Fibroblast of skin of left biceps (primary cell): ENCODE results near the gene SPRYD3.

Experiments used
- DNase-seq, 2 experiments: peaks; one replicate each; pipeline ENCODE4 v3.0.0-alpha.2; 2013; ENCODE audit warnings: low read depth in 2 of 2

SPRYD3 gene

DNA sequence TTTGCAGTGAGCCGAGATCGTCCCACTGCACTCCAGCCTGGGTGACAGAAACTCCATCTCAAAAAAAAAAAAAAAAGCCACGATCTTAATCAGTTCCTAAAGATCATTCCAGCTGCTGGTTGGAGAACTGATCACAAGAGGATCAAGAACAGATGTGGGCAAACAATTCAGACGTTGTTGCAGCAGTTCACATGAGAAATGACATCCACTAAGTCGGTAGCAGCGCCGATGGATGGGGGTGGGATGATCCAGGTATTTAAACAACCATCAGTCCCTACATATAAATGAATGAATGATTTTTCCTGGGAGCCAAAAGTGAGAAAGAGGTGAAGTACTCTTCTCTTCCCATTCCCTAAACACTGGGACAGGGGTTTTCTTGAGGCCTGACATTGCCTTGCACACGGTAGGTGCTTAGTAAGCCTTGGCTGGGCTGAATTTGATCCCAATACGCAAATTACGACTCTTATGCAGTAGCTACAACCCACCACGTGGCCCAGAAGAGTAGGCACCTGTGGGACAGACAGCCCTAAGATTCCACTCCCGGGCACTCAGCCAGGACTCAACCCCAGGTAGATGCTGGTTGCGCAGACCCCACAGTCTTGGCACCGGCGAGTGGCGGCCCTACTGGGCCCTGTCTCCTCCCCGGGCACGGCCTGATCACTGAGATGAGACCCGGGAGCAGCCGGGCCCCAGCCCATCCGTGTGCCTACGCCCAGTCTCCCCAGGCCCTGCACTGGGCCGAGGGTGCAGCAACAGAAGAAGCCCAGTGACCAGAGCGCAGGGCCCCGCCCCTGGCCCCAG is 565 bp downstream of the SPRYD3 start:
- DNase-seq = no peak

DNA sequence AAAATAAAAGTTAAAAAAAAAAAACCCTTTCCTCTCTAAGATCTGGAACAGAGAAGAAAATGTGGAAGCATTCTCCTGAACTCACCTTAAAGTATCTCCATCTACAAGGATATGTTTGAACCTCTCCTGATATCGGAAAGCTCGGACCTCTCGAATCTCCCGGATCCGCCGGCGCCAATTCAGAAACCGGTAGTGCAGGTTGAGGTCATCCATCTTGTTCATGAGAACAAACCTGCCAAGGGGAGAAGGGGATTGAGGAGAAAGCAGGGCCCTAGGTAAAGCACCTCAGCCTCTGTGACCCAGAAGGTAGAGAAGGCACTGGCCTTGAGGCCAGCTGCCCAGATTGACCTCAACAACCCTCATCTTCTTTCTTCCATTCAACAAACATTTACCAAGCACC is 2.2 kb downstream of the SPRYD3 start:
- DNase-seq = no peak

DNA sequence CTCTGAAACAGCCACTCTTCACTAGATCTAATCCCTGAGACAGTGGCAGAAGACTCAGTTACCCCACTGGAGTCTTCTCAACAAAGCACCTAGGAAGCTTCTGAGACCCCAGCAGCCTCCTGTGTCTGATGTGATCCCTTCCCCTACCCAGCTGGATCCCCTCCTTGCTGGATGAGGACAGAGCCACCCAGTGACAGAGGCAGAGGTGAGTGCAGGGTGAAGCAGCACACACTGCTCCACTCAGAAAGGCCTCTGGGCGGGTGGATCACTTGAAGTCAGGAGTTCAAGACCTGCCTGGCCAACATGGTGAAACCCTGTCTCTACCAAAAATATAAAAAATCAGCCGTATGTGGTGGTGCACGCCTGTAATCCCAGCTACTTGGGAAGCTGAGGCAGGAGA is 2.7 kb downstream of the SPRYD3 start:
- no peak for DNase-seq

DNA sequence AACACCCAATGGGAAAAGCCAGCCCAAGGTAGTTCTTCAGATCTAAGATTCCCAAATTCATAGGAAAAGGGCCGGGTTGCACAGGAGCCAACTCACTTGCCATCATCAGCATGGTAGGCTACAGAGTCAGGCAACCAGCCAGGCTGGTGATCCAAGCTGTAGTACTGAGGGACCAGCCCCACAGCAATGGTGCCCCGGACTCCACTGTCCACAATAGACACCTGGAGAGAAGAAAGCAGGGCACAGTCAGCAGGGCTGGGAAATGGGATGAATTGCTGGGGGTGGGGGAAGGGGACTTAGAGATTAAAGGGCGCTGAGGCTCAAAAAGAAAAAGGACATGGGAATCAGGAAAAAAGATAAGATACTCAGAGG is 4.2 kb downstream of the SPRYD3 start:
- no peak for DNase-seq

DNA sequence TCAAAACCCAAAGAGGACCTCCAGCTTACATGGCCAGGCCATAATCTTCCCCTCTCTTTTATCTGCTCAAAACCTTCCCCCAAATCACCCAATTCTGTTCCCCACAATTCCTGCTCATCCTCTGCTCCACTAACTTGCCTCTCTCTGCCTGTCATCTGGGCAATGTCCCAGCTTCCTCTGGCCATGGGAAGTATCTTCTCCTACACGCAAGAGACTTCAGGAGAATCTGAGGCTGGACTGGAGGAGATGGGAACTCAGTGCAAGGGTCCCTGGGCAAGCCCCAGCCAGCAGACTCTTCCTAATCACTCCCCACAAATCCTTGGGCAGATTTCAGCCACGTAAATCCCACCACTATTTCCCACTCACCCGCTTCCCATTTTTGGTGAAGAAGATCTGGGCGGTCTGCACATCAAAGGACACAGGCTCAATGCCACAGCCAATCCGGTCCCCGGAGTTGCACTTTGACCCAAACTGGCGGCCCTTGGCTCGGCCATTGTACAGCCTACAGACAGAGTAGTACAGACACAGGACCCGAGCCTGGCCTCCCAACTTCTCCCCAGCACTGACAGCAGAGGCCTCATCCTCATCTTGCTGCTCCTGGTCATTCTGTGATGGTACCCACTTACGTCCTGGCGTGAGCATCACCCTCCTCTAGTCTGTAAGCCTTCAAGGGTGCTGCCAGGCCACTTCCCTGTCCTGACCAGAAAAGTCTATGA is 4.7 kb downstream of the SPRYD3 start:
- no peak for DNase-seq

DNA sequence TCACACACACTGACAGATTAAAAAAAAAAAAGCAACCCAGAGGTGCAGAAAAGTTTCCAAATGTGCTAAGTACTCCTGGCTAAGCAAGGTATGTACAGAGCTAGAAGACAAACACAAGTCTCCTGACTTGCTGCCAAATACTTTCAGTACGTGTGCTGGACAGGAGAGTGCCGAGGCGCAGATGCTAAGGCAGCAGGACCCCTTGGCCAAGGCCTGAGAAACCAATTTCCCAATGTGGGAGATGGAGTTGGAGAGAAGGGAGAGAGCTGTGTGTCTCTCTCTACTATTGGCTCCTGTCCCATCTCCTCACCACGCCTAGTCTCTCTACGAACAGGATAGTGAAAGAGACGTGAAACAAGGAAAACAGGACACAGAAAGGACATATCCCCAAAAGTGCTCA is 5.3 kb downstream of the SPRYD3 start:
- DNase-seq = no peak

DNA sequence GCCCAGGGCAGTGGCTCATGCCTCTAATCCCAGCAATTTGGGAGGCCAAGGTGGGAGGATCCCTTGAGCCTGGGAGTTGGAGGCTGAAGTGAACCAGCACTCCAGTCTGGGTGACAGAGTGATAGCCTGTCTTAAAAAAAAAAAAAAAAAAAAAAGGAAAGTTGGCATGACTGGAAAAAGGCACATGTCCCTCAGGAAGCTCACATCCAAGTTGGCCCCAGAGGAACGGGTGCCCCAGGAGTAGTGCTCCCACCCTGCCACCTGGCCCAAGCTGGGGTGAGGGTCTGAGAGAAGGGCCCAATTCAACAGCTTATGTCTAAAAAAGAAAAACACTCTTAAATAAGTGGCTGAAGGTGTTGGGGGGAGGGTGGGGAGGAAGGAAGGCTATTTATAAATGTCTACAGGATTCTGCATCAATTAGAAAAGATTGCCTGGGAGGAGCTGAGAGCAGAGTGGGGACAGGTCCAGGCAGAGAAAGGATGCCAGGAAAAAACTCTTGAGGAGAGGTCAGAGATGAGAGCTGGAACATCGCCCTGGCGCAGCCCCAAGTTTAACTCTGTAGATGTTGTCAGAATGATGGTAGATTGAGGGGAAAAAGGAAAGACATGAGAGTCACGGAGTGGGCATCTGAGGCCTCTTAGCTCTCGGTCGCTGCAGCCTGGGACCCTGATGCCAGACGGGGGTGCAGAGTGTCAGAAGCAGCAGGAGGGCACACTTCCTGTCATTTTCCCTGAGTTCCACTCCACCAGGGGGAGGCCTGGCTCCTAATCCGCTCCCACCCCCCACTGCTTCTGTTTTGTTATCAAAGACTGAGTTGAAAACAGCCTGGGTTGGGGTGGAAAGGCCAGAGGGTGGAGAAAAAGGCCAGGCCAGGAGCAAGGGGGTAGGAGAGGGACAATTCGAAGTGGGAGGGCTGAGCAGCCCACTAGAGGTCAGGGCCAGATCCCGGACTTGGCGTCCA is 7.3 kb downstream of the SPRYD3 start:
- no peak for DNase-seq

DNA sequence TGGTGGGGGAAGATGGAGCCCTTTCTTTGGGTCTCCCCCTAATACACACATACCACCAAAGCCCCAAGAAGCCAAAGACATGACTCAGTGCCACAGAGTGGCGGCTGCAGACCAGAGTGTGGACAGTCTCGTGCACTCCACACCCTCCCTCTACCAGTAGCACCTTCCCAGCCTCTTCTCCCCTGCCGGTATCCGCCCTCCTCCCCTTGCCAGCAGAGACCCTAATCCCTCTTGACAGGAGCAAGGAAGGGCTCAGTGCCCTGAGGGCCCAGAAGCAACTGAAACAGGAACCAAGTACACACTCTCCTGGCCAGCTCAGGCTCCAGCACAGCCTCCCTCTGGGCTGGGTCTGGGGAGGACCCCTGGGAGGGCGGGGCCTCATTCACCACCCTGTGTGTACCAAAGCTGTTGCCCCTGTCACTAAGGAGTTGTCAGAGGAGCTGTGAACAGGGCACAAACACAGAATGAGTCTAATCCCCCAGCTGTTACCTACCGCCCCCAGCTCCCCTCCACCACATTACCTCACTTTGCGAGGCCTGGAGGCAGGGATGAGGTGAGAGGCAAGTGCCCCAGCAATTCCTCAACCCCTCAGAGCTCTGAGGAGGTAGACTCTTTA is 8.2 kb downstream of the SPRYD3 start:
- DNase-seq = no peak

DNA sequence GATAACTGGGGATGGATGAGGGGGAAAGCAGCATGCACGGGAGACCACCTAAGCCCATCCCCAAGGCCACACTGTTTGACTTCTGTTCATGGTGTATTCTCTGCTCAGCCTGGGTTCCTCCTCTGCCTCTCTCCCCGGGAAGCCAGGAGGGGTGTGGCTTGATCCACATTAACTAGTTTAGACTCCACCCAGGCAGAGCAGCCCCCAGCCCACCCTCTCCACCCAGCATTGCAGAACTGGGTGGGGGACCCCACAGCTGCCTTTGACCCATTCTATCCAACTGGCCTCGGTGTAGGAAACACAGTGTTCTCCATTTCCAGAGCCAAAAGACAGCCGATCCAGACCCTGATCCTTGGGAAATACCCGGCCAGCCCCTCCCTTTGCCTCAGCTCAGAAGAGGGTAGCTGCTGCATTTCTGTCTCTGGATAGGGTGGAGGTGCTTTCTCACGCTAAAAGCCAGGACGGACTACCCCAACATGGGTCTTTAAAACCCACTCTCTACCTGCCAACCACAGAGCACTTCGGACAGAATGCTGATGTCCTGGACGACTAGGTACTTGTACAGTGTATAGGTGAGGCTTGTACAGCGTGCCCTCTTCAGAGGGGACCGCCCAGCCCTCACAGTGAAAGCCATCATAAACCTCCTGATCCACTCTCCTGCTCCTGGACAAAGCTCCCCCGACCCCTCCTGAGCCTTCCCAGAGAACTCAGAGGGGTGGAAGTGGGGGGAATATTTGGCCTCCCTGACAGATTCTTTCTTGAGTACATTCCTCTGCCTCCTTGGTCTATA is 9.4 kb downstream of the SPRYD3 start:
- DNase-seq = no peak

DNA sequence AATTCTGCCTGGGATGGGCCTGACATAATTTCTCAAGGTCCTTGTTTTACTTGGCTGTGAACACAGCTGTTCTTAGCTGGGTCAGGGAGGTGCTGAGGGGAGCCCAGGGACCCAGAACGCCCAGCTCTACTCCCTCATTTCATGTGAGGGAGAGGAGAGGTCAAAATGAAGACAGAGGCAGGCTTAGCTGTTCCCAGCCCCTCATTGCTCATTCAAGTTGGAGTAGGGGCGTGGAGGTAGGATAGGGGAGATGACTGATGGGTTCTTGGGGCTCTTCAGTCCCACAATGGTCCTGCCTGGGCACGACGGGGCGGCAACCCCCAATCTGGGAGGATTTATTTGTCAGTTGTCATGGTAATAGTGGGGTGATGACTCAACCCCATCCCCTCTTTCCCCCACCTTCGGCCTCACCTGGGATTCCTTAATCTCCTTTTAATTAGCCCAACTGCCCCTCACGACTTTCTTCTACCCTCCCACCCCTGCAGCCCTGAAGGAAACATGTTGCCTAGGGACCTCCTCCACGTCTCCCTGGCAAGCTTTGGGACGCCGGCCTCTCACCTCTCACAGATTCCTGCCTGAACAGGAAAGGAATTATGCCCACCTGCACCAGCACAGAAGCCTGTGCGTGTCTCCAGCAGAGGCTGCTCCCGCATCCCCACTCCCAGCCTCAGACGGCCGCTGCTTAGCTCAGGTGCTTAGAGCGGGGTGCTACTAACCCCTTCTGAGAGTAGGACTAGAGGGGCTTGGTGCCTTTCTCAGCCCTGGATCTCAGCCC is 10.2 kb downstream of the SPRYD3 start:
- DNase-seq = no peak

DNA sequence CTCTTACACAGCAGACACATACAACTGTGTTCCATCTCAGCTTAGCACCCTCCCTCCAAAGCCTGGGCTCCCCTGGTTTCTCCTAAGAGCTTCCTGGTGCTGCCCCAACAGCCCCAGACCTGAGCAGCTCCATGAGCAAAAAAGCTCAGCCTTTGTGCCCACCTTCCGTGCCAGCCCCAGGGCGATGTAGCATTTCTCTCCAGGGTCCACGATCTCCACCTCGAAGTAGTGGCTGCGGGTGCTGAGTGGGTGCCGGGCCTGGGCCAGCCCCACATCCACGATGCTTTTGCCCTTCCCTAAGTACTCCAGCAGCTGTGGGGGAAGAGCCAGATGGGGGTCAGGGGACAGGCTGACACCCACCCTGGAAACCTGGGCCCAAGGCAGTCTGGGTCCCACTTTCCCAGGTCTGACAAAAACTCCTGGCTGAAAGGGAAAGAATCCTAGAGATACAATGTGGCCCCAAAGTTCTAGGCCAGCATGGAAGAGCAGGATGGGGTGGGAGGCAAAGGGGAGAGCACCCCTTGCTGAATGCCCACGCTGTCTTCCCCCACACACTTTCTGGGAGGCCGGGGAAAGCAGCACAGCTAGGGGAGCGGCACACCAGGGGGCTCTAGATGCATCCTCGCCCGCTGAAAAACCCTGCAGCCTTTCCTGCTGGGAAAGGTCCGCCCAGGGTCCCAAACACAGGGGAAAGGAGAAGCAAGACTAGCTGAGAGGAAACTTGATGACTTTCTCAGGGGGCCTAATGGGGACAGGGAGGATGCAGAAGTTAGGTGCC is 11.0 kb downstream of the SPRYD3 start:
- no peak for DNase-seq

DNA sequence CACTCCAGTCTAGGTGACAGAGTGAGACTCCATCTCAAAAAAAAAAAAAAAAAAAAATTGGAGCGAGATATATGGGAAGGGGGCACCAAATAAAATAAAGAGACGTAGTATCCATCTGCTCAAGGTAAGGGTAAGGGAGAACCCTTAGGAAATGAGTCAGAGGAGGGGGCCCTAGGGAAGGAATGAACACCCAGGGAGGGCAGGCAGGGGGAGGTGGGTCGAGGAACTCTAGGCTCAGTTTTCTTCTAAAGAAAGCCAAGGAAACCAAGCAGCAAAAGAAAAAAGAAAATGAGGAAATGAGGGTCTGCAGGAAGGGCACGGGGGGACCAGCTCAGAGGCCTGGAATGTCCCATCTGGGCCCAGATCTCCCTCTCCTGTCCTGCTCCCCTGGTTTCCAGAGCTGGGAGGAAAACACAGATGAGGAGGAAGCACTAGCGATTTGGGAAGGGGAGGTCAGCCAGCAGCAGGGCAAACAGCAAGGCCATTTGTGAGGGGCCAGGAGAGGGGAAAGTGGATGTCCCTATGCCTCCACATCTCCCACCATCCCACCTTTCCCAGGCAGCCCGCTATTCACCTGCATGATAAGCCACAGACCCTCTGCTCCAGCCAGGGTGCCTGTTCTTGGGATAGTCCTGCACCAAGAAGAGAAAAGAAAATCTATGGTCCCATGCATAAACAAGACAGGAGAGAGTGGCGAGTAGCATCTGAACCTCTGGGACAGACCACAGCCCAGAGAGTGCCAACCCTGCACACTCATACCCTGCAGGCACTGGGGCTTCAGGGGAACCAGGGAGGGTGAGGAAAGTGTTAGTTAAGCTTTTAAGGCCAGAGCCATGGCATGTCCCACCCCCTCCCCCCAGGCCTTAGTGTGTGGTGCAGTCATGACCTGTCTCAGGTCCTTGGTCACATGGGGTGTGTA is 11.9 kb downstream of the SPRYD3 start:
- no peak for DNase-seq

DNA sequence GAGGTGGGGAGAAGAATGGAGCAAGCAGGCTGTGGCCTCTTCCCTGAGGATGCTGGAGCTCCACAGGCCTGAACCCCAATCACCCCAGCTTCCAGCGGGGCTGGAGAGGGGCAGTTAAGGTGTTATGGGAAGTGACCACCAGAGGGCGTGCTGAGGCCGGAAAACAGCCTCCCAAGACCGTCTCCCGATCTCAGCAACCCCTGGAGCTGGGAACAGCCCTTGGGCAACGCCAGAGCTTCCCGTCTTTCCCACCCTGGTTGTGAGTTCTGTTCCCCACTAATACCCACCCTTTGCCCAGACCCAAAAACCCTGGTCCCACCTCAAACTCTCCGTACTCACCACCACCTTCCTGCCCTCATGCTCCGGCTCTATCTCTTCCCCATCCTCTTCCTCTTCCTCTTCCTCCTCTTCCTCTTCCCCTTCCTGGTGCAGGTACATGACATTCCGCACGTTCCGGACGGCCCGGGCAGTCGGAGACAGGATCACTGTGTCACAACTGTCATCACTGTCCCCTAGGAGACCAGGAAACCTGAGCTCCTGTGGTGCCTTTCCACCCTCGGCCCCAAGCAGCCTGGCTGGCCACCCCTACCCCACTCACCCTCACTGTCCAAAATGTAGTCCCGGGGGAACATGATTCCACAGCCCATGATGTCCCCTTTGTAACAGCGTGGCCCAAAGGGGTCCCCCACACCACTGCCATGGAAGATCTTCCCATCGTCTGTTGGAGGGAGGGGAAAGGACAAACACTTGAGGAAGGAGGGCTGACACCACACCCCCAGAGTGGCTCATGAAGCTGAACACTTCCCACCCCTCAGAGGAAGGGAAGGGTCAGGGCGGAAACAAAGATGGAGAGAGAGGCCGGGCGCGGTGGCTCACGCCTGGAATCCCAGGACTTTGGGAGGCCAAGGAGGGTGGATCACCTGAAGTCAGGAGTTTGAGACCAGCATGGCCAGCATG is 12.9 kb downstream of the SPRYD3 start:
- no peak for DNase-seq

DNA sequence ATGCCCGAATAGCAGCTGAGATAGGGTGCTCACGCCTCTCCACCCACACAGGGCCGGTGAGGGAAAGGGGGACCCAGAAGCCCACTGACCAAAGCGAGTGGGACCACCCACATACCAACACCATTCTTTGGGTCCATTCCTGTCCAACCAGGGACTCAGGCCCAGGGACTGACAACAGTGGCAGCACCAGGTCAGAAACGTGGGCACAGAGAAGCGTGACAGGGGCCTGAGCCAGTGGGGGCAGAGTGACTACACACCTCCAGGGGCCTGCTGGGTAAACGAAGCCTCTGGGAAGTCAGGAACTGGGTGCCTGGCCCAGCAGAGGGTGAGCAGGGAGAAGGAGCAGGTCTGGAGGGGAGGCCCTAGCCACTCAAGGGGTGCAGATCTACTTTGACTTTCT is 13.7 kb downstream of the SPRYD3 start:
- no peak for DNase-seq

DNA sequence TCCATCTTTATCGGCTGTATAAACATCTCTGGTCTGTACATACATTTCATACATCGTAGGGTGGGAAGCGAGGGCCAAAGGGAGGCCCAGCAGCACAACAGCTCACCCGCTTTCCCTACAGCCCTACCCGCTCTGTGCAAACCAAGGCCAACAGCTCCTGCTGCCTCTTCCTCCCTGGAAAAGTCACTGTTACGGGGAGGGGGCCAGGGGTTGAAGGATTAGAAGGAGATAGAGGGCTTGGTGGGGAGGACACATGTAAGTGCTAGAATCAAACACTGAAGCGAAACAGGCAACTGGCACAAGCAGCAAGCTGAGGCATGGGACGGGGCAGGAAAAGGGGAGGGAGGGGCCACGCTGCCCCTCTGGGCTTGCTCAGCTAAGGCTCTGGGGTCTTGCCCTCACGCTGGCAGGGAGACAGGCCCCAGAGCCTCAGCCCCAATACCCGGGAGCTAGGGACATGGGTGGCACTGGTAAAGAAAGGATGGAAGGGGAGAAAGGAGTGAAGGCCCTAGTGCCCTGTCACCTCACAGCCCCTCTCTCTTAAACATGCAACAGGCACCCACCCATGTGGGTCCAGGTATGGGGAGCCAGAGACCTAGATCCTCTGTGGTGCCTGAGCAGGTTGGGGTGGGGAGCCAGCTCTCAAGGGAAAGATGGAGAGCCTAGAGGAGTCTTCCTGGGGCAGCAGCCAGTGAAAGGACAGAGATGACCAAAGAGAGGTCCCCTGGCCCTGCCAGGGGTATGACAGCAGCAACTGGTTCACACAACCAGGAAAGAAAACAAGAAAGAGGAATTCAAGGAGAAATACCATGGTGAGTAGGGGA is 14.4 kb downstream of the SPRYD3 start:
- DNase-seq = no peak
